Right hindlimb (tissue), 1 donor: Measurements from ENCODE around the gene TTC27.

ENCODE experiments used
- DNase-seq: peaks from one replicate; pipeline ENCODE4 v3.0.0-alpha.2; 2018

Gene TTC27

GRCh38 chr2:32758232-32758631, 130.4 kb downstream of the TTC27 start:
- DNase-seq: no peak

- DNase-seq: no peak
Measured at GRCh38 chr2:32760628-32761027, 132.8 kb downstream of the TTC27 start.

GRCh38 chr2:32768387-32769174, 140.7 kb downstream of the TTC27 start:
- no peak for DNase-seq

- DNase-seq: no peak
Measured at GRCh38 chr2:32770360-32770759, 142.5 kb downstream of the TTC27 start.

- DNase-seq: peak; percentile 33
Measured at GRCh38 chr2:32772638-32773447, 145.0 kb downstream of the TTC27 start.

- DNase-seq: no peak
Measured at GRCh38 chr2:32773448-32773808, 145.6 kb downstream of the TTC27 start.

- no peak for DNase-seq
Measured at GRCh38 chr2:32775954-32776353, 148.1 kb downstream of the TTC27 start.

GRCh38 chr2:32777714-32778113, 149.9 kb downstream of the TTC27 start:
- no peak for DNase-seq

- DNase-seq: no peak
Measured at GRCh38 chr2:32780961-32781360, 153.1 kb downstream of the TTC27 start.

- DNase-seq: no peak
Measured at GRCh38 chr2:32783469-32783868, 155.6 kb downstream of the TTC27 start.

GRCh38 chr2:32783933-32784332, 156.1 kb downstream of the TTC27 start:
- DNase-seq: no peak

- DNase-seq: no peak
Measured at GRCh38 chr2:32787207-32787606, 159.4 kb downstream of the TTC27 start.

- DNase-seq: no peak
Measured at GRCh38 chr2:32788114-32788513, 160.3 kb downstream of the TTC27 start.

GRCh38 chr2:32792416-32792815, 164.6 kb downstream of the TTC27 start:
- no peak for DNase-seq

- DNase-seq: no peak
Measured at GRCh38 chr2:32798829-32799228, 171.0 kb downstream of the TTC27 start.

GRCh38 chr2:32801741-32802140, 173.9 kb downstream of the TTC27 start:
- DNase-seq: no peak

- DNase-seq: no peak
Measured at GRCh38 chr2:32802877-32803276, 175.0 kb downstream of the TTC27 start.

GRCh38 chr2:32804205-32804604, 176.4 kb downstream of the TTC27 start:
- no peak for DNase-seq

GRCh38 chr2:32805104-32806095, 177.6 kb downstream of the TTC27 start:
- no peak for DNase-seq

- DNase-seq: no peak
Measured at GRCh38 chr2:32806857-32807256, 179.0 kb downstream of the TTC27 start.

GRCh38 chr2:32807662-32808061, 179.8 kb downstream of the TTC27 start:
- no peak for DNase-seq

- DNase-seq: no peak
Measured at GRCh38 chr2:32810909-32811495, 183.2 kb downstream of the TTC27 start.

- no peak for DNase-seq
Measured at GRCh38 chr2:32811696-32812095, 183.8 kb downstream of the TTC27 start.
